GM23248 (cell line): ENCODE data around the gene BRF1. TPM values are rescaled to one million over a fixed set of nuclear protein-coding genes. Genes with fewer than 3 reads are reported as not detected.

Experiments used
- DNase-seq: peaks from one replicate; pipeline ENCODE4 v3.0.0-alpha.2; 2015
- H2AFZ ChIP-seq: fragments of 200-600 bp; sonication (generic); 2 replicates; pipeline ENCODE4 v1.6.1; 2016; ENCODE audit warnings: antibody characterized with exemption
- H3F3A ChIP-seq: fragments of 200-600 bp; sonication (generic); 2 replicates; pipeline ENCODE4 v1.6.1; 2016; ENCODE audit warnings: mild to moderate bottlenecking, antibody characterized with exemption, mixed run types; ENCODE audit not compliant: insufficient read depth
- H3K27ac ChIP-seq: fragments of 200-600 bp; sonication (generic); 2 replicates; pipeline ENCODE4 v1.5.1; 2016; ENCODE audit warnings: mild to moderate bottlenecking
- H3K27me3 ChIP-seq: fragments of 200-600 bp; sonication (generic); replicated peaks from 2 replicates; pipeline ENCODE4 v1.6.1; 2016; ENCODE audit warnings: mild to moderate bottlenecking; ENCODE audit not compliant: insufficient read depth
- H3K36me3 ChIP-seq: fragments of 200-600 bp; sonication (generic); 2 replicates; pipeline ENCODE4 v1.6.1; 2016; ENCODE audit warnings: low read depth, mild to moderate bottlenecking
- H3K4me1 ChIP-seq: fragments of 200-600 bp; sonication (generic); 2 replicates; pipeline ENCODE4 v1.6.1; 2016; ENCODE audit warnings: mild to moderate bottlenecking; ENCODE audit not compliant: insufficient read depth
- H3K4me2 ChIP-seq: fragments of 200-600 bp; sonication (generic); one replicate; pipeline ENCODE4 v1.6.1; 2016; ENCODE audit warnings: mild to moderate bottlenecking; ENCODE audit not compliant: unreplicated experiment
- H3K4me3 ChIP-seq: fragments of 200-600 bp; sonication (generic); 2 replicates; pipeline ENCODE4 v1.5.1; 2016; ENCODE audit warnings: mild to moderate bottlenecking
- H3K79me2 ChIP-seq: fragments of 200-600 bp; sonication (generic); 2 replicates; pipeline ENCODE4 v1.6.1; 2016; ENCODE audit warnings: mild to moderate bottlenecking; ENCODE audit not compliant: insufficient read depth
- H3K9ac ChIP-seq: fragments of 200-600 bp; sonication (generic); 2 replicates; pipeline ENCODE4 v1.6.1; 2016; ENCODE audit warnings: mild to moderate bottlenecking
- H3K9me2 ChIP-seq: fragments of 200-600 bp; sonication (generic); 2 replicates; pipeline ENCODE4 v1.6.1; 2016; ENCODE audit warnings: mixed run types, mild to moderate bottlenecking, moderate library complexity; ENCODE audit not compliant: insufficient read depth
- H3K9me3 ChIP-seq: fragments of 200-600 bp; sonication (generic); one replicate; pipeline ENCODE4 v1.6.1; 2017; ENCODE audit warnings: low read depth
- H4K20me1 ChIP-seq: fragments of 200-600 bp; sonication (generic); 2 replicates; pipeline ENCODE4 v1.6.0; 2016; ENCODE audit not compliant: insufficient read depth
- EZH2 ChIP-seq: fragments of 200-600 bp; sonication (generic); IDR thresholded peaks from 2 replicates; pipeline ENCODE4 v1.6.1; 2018; ENCODE audit warnings: antibody characterized with exemption, mild to moderate bottlenecking; ENCODE audit not compliant: insufficient read depth, poor library complexity, severe bottlenecking
- EZH2phosphoT487 ChIP-seq: fragments of 200-600 bp; sonication (generic); IDR thresholded peaks from 2 replicates; pipeline ENCODE4 v1.6.1; 2018; ENCODE audit warnings: antibody characterized with exemption, moderate library complexity, mild to moderate bottlenecking, low read depth; ENCODE audit not compliant: insufficient read depth
- WGBS, 2 experiments: methylation state at CpG; one replicate each; pipeline ENCODE4 v1.1.6; 2015 to 2017; ENCODE audit warnings: low lambda C conversion rate in 2 of 2, low coverage in 1 of 2; ENCODE audit errors: missing lambda C conversion rate in 2 of 2; 5-methylcytosine and 5-hydroxymethylcytosine counted together
- in situ Hi-C: fragments of 300-500 bp; cut with MboI; formaldehyde crosslinking; loops from 2 replicates; pipeline ENCODE4 v1.15.0; 2020
- polyA plus RNA-seq: library from polyadenylated mRNA; unstranded; fragments of >200 nt; fragmentation: Nextera tagmentation; extraction: Ambion mirVana; gene quantifications from 2 replicates; pipeline ENCODE4 v1.2.1, GENCODE V29; 2016
- total RNA-seq: library from RNA; depleted of rRNA; stranded (reverse); fragments of >200 nt; shearing (Covaris generic); gene quantifications from 2 replicates; pipeline ENCODE4 v1.2.3, GENCODE V29; 2014

BRF1 gene
- total and polyA plus RNA-seq, 2 experiments from 2014 or later: 10.5 to 27.0 TPM

- Histone ChIP-seq H3K4me2 (no peak overlapping the region), H3K27ac (no peak overlapping the region), H3K79me2 (no peaks in the 10 kb centered on the region), H3F3A (no peaks in the 10 kb centered on the region), H2AFZ (no peak overlapping the region), H3K9me3 (no peaks in the 10 kb centered on the region), H3K4me3 (no peak overlapping the region), H4K20me1 (no peaks in the 10 kb centered on the region; the same call in 1 of the 2 replicates), H3K4me1 (no peaks in the 10 kb centered on the region), H3K9me2 (no peaks in the 10 kb centered on the region), H3K9ac (no peak overlapping the region), H3K27me3 (no peaks in the 10 kb centered on the region), H3K36me3 (no peaks in the 10 kb centered on the region)
- no peak for DNase-seq
- 87 to 90% methylated on average over 11 to 20 of the region's 20 CpGs for whole genome bisulfite sequencing, 2 experiments
- TF ChIP-seq EZH2phosphoT487: no peak
- TF ChIP-seq EZH2: no peak
- in situ Hi-C loops: no loop called here
Observed at GRCh38 chr14:105261781-105262180, 39.0 kb downstream of the BRF1 start.

DNA sequence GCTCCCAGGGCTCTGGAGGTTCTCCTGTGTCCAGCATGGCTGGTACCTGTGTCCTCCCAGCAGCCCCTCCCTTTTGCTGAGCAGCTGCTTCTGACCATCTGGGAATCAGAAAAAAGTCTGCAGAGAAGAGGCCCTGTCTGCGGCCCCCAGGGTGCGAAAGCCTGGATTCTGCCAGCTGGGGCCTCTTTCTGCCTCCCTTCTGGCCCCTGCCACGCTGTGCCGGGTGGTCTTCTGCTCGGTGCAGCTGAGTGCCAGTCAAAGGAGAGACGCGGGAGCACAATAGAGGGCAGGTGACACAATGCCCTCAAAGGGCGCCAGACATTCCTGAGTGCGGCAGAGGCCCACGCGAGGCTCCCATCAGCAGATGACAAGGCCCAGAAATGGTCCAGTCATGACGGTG, 39.8 kb downstream of the BRF1 start:
- TF ChIP-seq EZH2 (no peak), EZH2phosphoT487 (no peak)
- no peak for DNase-seq
- Histone ChIP-seq H3K4me3 (no peak overlapping the region), H4K20me1 (no peaks in the 10 kb centered on the region), H3K4me1 (no peaks in the 10 kb centered on the region), H3K79me2 (no peaks in the 10 kb centered on the region), H3K36me3 (no peaks in the 10 kb centered on the region), H3K4me2 (no peak overlapping the region), H3K9me2 (no peaks in the 10 kb centered on the region), H3K9ac (no peak overlapping the region), H2AFZ (no peak overlapping the region), H3K27me3 (no peaks in the 10 kb centered on the region), H3K9me3 (no peaks in the 10 kb centered on the region), H3K27ac (no peak overlapping the region), H3F3A (no peaks in the 10 kb centered on the region)
- in situ Hi-C loops: no loop called here
- 80 to 88% methylated on average over 10 to 12 of the region's 12 CpGs for WGBS, 2 experiments

GRCh38 chr14:105258846-105259245, 42.0 kb downstream of the BRF1 start:
- no peak overlapping the region for H3K4me2 ChIP-seq
- H3K9ac ChIP-seq: no peak overlapping the region
- no peaks in the 10 kb centered on the region for H3K4me1 ChIP-seq
- DNase-seq: no peak
- H3K36me3 ChIP-seq: no peaks in the 10 kb centered on the region
- H3K4me3 ChIP-seq: no peak overlapping the region
- H3F3A ChIP-seq: no peaks in the 10 kb centered on the region
- H3K27ac ChIP-seq: no peak overlapping the region
- H4K20me1 ChIP-seq: no peaks in the 10 kb centered on the region
- TF ChIP-seq EZH2phosphoT487 (no peak), EZH2 (no peak)
- H2AFZ ChIP-seq: no peak overlapping the region
- WGBS, 2 experiments: 96 to 97% methylated on average over 7 of the region's 7 CpGs
- H3K9me3 ChIP-seq: no peaks in the 10 kb centered on the region
- H3K27me3 ChIP-seq: no peaks in the 10 kb centered on the region
- no peaks in the 10 kb centered on the region for H3K79me2 ChIP-seq
- H3K9me2 ChIP-seq: no peaks in the 10 kb centered on the region
- in situ Hi-C loops: no loop called here

DNA sequence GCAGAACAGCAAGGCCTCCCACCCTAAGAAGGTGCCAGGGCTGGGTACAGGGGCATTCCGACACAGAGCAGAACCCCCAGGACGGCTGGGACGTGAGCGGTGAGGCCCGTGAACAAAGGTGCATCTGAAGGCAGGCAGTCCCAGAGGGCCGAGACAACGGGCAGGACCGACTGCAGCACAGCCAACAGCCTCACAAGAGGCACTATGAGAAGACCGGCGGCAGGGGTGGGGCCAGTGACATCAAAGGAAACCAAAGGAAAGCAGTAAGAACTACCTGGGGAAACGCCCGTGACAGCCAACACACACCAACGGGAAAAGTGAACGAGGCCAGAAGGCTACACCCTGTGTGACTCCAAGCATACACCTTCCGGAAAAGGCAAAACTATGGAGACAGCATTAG, 43.3 kb downstream of the BRF1 start:
- H2AFZ ChIP-seq: no peak overlapping the region
- H3K27me3 ChIP-seq: no peaks in the 10 kb centered on the region
- H3K4me3 ChIP-seq: no peak overlapping the region
- WGBS, 2 experiments: 83 to 93% methylated on average over 10 to 15 of the region's 15 CpGs
- no peaks in the 10 kb centered on the region for H3K4me1 ChIP-seq
- H3K27ac ChIP-seq: no peak overlapping the region
- no peaks in the 10 kb centered on the region for H3K9me2 ChIP-seq
- H3K9ac ChIP-seq: no peak overlapping the region
- DNase-seq: no peak
- H3F3A ChIP-seq: no peaks in the 10 kb centered on the region
- no peaks in the 10 kb centered on the region for H4K20me1 ChIP-seq
- H3K9me3 ChIP-seq: no peaks in the 10 kb centered on the region
- in situ Hi-C loops: no loop called here
- no peaks in the 10 kb centered on the region for H3K79me2 ChIP-seq
- TF ChIP-seq EZH2 (no peak), EZH2phosphoT487 (no peak)
- no peak overlapping the region for H3K4me2 ChIP-seq
- H3K36me3 ChIP-seq: no peaks in the 10 kb centered on the region

- in situ Hi-C loops: no loop called here
- Histone ChIP-seq H3K9ac (no peak overlapping the region), H3K4me3 (no peak overlapping the region), H3K27ac (no peak overlapping the region), H4K20me1 (no peaks in the 10 kb centered on the region), H3K36me3 (no peaks in the 10 kb centered on the region), H3K4me2 (no peak overlapping the region), H3K9me2 (no peaks in the 10 kb centered on the region), H3K9me3 (no peaks in the 10 kb centered on the region), H3K27me3 (no peaks in the 10 kb centered on the region), H3F3A (no peaks in the 10 kb centered on the region), H2AFZ (no peak overlapping the region), H3K79me2 (no peaks in the 10 kb centered on the region), H3K4me1 (no peaks in the 10 kb centered on the region)
- DNase-seq: no peak
- 90% methylated on average over 19 of the region's 19 CpGs for WGBS, 2 experiments
- no peak for TF ChIP-seq EZH2phosphoT487
- TF ChIP-seq EZH2: no peak
Observed at GRCh38 chr14:105256292-105256960, 44.4 kb downstream of the BRF1 start.
